ENCODE results near the gene ACSM6. TPM values are rescaled to one million over a fixed set of nuclear protein-coding genes. Genes with fewer than 3 reads are reported as not detected.
"Not testable (repeated sequence)": the region's sequence is repeated elsewhere in the genome, so short reads cannot be mapped to it uniquely, and the experiment has no call there.

Gene ACSM6
- total RNA-seq, 1 donor from 2014 or later: not detected

DNA sequence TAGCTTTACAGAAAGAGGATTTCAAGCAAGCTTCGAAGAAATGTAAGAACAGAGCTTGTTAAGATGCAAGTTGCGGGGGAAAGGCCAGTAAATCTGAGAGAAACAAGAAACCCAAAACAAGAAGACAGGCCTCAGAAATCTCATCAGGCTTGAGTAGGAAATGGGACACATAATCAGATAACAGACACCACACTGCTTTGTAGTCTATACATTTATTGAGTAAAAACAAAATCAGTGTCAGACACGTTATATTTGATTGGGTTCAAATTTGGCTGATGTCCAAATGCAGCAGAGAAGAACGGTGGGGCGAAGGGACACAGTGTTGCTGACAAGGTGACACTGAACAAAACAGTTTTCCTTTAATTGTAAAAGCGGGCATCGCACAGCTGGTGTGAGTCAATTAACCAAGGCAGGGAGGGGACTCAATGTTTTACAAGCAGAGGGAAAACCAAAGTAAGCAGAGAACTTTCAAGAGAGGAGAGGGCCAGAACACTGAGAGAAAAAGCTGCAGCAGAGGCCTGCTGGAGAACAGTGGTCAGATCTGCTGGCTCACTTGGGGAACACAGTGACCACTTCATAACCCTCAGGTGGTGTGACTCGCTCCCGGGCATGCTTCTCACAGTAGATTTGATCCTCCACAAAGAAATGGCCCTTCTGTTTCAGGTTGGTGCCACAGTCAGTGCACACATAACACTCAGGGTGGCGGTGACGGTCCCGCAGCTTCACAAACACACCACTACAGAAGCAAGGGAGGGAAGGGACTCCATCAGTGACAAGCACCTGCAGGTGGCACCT is 43.5 kb downstream of the ACSM6 start:
- no peak for DNase-seq (ENCODE audit: low read depth)
- no peak overlapping the region for H3K4me3 ChIP-seq (ENCODE audit: low read depth, low read length)
- no peak for TF ChIP-seq CTCF (IDR thresholded peaks at IDR 0.05; ENCODE audit: insufficient read depth, low read length, severe bottlenecking)
- no peak for FAIRE-seq
- peaks cover 23% of the 10 kb centered on the region for H3K36me3 ChIP-seq (ENCODE audit: control insufficient read depth, insufficient read depth, low read length)
- no peaks in the 10 kb centered on the region for H3K27me3 ChIP-seq (ENCODE audit: control insufficient read depth, insufficient read depth, low read length)

GRCh38 chr10:95240096-95240495 is 46.1 kb downstream of the ACSM6 start:
- FAIRE-seq; DNase-seq (ENCODE audit: low read depth); H3K27me3 ChIP-seq (ENCODE audit: control insufficient read depth, insufficient read depth, low read length); H3K4me3 ChIP-seq (ENCODE audit: low read depth, low read length): not testable (repeated sequence)
- H3K36me3 ChIP-seq (ENCODE audit: control insufficient read depth, insufficient read depth, low read length): peaks cover 29% of the 10 kb centered on the region

DNA sequence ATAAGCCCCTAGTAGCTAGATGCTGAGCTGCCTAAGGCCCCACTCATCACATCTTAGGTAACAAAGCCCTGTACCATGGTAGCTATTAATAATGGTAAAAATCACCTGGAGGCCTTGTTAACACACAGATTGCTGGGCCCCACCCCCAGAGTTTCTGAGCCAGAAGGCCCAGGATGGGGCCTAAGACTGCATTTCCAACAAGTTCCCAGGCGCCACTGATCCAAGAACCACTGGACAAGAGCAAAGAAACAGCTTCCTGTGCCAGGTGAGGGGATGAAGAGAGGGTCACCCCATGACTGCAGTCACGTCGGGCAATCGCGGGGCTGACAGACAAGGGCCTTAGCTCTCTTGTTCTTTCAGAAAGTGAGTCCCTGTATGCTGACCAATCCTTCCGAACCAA is 46.8 kb downstream of the ACSM6 start:
- DNase-seq (ENCODE audit: low read depth): no peak
- TF ChIP-seq CTCF (IDR thresholded peaks at IDR 0.05; ENCODE audit: insufficient read depth, low read length, severe bottlenecking): no peak
- FAIRE-seq: no peak
- no peak overlapping the region for H3K4me3 ChIP-seq (ENCODE audit: low read depth, low read length)
- no peaks in the 10 kb centered on the region for H3K27me3 ChIP-seq (ENCODE audit: control insufficient read depth, insufficient read depth, low read length)
- peaks cover 36% of the 10 kb centered on the region for H3K36me3 ChIP-seq (ENCODE audit: control insufficient read depth, insufficient read depth, low read length)

GRCh38 chr10:95241533-95241932 is 47.5 kb downstream of the ACSM6 start:
- DNase-seq (ENCODE audit: low read depth) (no peak), FAIRE-seq (no peak)
- H3K36me3 ChIP-seq (ENCODE audit: control insufficient read depth, insufficient read depth, low read length): peaks cover 40% of the 10 kb centered on the region

GRCh38 chr10:95242581-95243317 is 48.7 kb downstream of the ACSM6 start:
- H3K36me3 ChIP-seq (ENCODE audit: control insufficient read depth, insufficient read depth, low read length): peaks cover 44% of the 10 kb centered on the region
- no peak overlapping the region for H3K4me3 ChIP-seq (ENCODE audit: low read depth, low read length)
- TF ChIP-seq CTCF (IDR thresholded peaks at IDR 0.05; ENCODE audit: insufficient read depth, low read length, severe bottlenecking): peak; percentile 75
- no peaks in the 10 kb centered on the region for H3K27me3 ChIP-seq (ENCODE audit: control insufficient read depth, insufficient read depth, low read length)
- FAIRE-seq: no peak
- DNase-seq (ENCODE audit: low read depth): peak; percentile 44

More at GRCh38 chr10:95241533-95241932, 47.5 kb downstream of the ACSM6 start:
- Histone ChIP-seq H3K27me3 (ENCODE audit: control insufficient read depth, insufficient read depth, low read length) (no peaks in the 10 kb centered on the region), H3K4me3 (ENCODE audit: low read depth, low read length) (no peak overlapping the region)
- no peak for TF ChIP-seq CTCF (IDR thresholded peaks at IDR 0.05; ENCODE audit: insufficient read depth, low read length, severe bottlenecking)

GRCh38 chr10:95243318-95243617 is 49.2 kb downstream of the ACSM6 start:
- Histone ChIP-seq H3K36me3 (ENCODE audit: control insufficient read depth, insufficient read depth, low read length) (peaks cover 41% of the 10 kb centered on the region), H3K27me3 (ENCODE audit: control insufficient read depth, insufficient read depth, low read length) (no peaks in the 10 kb centered on the region), H3K4me3 (ENCODE audit: low read depth, low read length) (no peak overlapping the region)
- no peak for TF ChIP-seq CTCF (IDR thresholded peaks at IDR 0.05; ENCODE audit: insufficient read depth, low read length, severe bottlenecking)
- no peak for FAIRE-seq
- no peak for DNase-seq (ENCODE audit: low read depth)
